GM19043 (cell line): ENCODE data around the gene ATL2.

ENCODE experiments used
- ATAC-seq: cut with Tn5 transposase; IDR thresholded peaks from one replicate; pipeline ENCODE4 v1.9.1; 2021; ENCODE audit warnings: low read depth; ENCODE audit not compliant: unreplicated experiment

Gene ATL2

DNA sequence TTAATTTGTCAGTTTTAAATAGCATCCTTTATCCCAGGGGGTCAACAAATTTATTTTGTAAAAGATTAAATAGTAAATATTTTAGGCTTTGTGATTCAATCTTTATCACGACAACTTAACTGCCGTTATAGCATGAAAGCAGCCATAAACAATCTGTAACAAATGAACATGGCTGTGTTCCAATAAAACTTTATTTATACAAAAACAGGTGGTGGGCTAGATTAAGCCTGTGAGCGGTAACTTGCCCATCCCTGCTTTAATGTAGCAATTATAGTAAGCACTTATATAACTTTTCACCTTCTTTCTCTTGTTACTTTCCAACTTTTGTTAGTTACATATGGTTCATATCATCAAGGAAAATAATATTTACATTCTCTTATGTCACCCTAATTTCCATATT, 121.9 kb downstream of the ATL2 start:
- no peak for ATAC-seq

DNA sequence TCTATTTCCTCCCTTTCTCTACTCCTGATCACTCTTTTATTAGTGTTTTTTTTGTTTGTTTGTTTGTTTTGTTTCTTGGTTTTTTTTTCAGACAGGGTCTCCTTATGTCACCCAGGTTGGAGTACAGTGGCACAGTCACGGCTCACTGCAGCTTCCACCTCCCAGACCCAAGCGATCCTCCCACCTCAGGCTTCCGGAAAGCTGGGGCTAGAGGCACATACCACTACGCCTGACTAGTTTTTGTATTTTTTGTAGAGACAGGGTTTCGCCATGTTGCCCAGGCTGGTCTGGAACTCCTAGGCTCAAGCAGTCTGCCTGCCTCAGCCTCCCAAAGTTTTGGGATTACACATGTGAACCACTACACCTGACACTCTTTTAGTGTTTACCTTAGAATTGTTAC, 122.3 kb downstream of the ATL2 start:
- no peak for ATAC-seq

DNA sequence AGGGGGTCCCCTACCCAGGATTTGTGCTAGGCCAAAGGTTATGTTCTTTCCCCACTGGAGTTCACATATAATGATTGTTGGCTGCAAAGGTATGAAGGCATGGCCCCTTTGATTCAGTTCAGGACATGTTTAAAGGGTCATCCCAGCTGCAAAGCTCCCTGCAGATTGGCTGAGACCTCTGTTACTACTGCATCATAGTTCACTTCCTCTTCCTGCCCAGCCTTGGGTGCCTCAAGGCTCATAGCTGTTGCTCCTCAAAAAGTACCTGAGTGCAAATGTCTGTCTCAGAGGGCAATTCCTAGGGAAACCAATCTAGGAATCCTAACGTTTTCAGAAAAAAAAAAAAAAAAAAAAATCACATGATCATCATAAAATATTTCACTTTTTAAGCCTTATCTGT, 125.1 kb downstream of the ATL2 start:
- ATAC-seq: no peak

DNA sequence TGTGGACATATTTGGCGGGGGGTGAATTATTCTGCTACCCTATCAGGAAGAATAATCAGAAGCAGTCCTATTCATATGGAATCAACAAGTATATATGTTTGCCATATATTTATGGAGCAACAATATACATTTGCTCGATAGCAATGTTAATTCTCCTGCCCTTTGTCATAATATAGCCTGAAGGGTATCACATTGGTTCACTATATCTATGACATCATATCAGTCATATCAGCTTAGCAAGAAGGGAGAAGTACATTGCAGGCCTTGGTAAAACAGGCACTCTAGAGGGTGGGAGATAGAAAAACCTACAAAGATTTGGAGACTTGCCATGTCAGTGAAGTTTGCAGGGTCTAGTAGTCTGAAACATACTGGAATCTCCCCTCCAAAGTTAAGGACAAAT, 128.4 kb downstream of the ATL2 start:
- no peak for ATAC-seq

DNA sequence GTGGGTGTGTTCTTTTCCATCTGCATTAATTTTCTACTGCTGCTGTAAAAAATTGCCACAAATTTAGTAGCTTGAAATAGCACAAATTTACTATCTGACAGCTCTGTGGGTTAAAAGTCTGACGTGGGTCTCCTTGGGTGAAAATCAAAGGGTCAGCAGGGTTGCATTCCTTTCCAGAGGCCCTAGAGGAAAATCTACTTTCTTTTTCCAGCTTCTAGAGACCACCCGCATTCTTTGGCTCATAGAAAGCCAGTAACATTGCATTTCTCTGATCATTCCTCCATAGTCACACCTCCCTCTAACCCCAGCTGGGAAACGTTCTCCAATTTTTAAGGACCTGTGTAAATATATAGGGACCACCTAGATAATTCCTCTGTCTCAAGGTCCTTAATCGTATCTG, 128.8 kb downstream of the ATL2 start:
- ATAC-seq: no peak

DNA sequence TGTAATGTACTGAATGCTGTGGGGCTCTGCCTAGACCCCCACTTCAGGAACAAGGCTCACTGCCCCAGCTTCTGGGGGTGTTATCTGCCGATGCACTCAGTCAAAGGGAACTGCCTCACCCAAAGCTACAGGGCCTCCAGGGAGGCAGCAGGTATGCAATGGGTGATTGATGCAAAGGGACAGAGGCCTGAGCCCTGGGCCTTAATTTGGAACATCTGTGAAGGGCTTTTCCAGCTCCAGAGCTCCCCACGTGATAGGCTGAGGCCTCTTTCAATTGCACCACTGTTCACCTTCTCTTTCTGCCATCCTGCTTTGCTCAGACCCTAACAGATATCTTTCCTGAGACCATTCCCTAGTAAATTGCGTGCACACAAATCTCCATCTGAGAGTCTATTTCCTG, 131.0 kb downstream of the ATL2 start:
- no peak for ATAC-seq

DNA sequence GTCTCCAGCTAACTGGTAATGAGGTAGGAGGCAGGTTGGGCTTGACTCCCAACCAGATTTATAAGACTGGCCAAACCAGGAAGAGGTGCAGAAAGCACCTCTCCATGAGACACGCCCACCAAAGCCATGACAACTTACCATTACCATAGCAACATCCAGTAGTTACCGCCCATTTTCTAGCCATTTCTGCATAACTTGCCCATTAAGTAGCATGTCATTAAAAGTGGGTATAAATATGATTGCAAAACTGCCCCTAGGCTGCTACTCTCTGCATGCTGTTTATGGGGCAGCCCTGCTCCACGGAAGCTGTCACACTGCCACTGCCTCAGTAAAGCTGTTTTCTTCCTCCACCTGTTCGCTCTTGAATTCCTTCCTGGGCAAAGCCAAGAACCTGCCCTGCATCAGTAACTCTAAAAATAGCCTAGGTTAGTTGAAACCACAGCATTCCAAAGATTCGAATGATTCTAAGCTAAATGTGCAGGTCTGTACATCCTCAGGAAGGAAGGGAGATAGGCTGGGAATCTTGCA, 131.9 kb downstream of the ATL2 start:
- no peak for ATAC-seq

DNA sequence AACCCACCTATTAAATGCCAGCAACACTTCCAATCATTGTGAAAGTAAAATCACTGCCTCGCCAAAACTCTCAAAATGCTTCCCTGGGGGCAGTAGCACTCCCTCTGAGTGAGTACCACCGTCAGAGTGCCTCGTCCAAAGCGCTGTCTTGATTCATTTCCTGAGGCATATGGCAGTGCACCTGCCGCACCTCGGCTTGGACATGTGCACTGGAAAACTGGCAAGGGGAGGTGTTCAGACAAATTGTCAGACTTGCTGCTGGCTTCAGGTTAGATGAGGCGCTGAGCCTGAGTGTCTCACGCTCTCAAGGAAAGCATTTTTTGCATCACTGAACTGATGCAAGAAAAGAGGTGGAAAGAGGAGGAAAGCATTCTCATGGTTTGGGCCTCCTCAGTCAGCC, 132.8 kb downstream of the ATL2 start:
- no peak for ATAC-seq
